Neural progenitor cell (in vitro differentiated cells): ENCODE measurements around the gene PRDM16. TPM values are rescaled to one million over a fixed set of nuclear protein-coding genes. Genes with fewer than 3 reads are reported as not detected.

ENCODE experiments used
- DNase-seq: peaks from one replicate; pipeline ENCODE4 v3.0.0-alpha.2; 2016; ENCODE audit warnings: low spot score
- H2AFZ ChIP-seq: fragments of 200-600 bp; sonication (generic); replicated peaks from 2 replicates; pipeline ENCODE4 v1.6.1; 2016; ENCODE audit warnings: antibody characterized with exemption
- H3F3A ChIP-seq: fragments of 200-600 bp; sonication (generic); 2 replicates; pipeline ENCODE4 v1.6.1; 2016; ENCODE audit warnings: antibody characterized with exemption, low read depth
- H3K27ac ChIP-seq: fragments of 200-600 bp; sonication (generic); 2 replicates; pipeline ENCODE4 v1.5.1; 2016; ENCODE audit warnings: mild to moderate bottlenecking
- H3K27me3 ChIP-seq: fragments of 200-600 bp; sonication (generic); 2 replicates; pipeline ENCODE4 v1.6.1; 2016; ENCODE audit warnings: mild to moderate bottlenecking, moderate library complexity
- H3K36me3 ChIP-seq: fragments of 200-600 bp; sonication (generic); 2 replicates; pipeline ENCODE4 v1.5.1; 2016
- H3K4me1 ChIP-seq: fragments of 200-600 bp; sonication (generic); 2 replicates; pipeline ENCODE4 v1.6.1; 2016; ENCODE audit warnings: mixed run types
- H3K4me2 ChIP-seq: fragments of 200-600 bp; sonication (generic); 2 replicates; pipeline ENCODE4 v1.6.1; 2016
- H3K4me3 ChIP-seq: fragments of 200-600 bp; sonication (generic); 2 replicates; pipeline ENCODE4 v1.5.1; 2016
- H3K79me2 ChIP-seq: fragments of 200-600 bp; sonication (generic); 2 replicates; pipeline ENCODE4 v1.6.1; 2016; ENCODE audit warnings: low read depth
- H3K9ac ChIP-seq: fragments of 200-600 bp; sonication (generic); 2 replicates; pipeline ENCODE4 v1.6.1; 2016
- H3K9me3 ChIP-seq: fragments of 200-600 bp; sonication (generic); 2 replicates; pipeline ENCODE4 v1.5.1; 2016; ENCODE audit warnings: low read depth
- H4K20me1 ChIP-seq: fragments of 200-600 bp; sonication (generic); 2 replicates; pipeline ENCODE4 v1.6.1; 2016; ENCODE audit warnings: low read depth
- H3K27ac Mint-ChIP-seq: 3 replicates; pipeline ENCODE4 v1.8.0; 2021; ENCODE audit warnings: mixed read lengths
- H3K27me3 Mint-ChIP-seq: 2 replicates; pipeline ENCODE4 v1.8.0; 2022; ENCODE audit warnings: low read depth, mild to moderate bottlenecking, inconsistent platforms, moderate library complexity, mixed read lengths; ENCODE audit not compliant: insufficient read depth
- H3K36me3 Mint-ChIP-seq: 3 replicates; pipeline ENCODE4 v1.8.0; 2021; ENCODE audit warnings: mixed read lengths
- H3K4me1 Mint-ChIP-seq: 3 replicates; pipeline ENCODE4 v1.8.0; 2021; ENCODE audit warnings: mixed read lengths
- H3K4me3 Mint-ChIP-seq: 3 replicates; pipeline ENCODE4 v1.8.0; 2021; ENCODE audit warnings: mild to moderate bottlenecking, moderate library complexity, mixed read lengths
- H3K9me3 Mint-ChIP-seq: 3 replicates; pipeline ENCODE4 v1.8.0; 2020; ENCODE audit warnings: mixed read lengths
- EZH2 ChIP-seq: fragments of 200-600 bp; sonication (generic); IDR thresholded peaks from 2 replicates; pipeline ENCODE4 v1.6.1; 2017; ENCODE audit warnings: antibody characterized with exemption, mild to moderate bottlenecking, moderate library complexity
- EZH2phosphoT487 ChIP-seq: fragments of 200-600 bp; sonication (generic); IDR thresholded peaks from 2 replicates; pipeline ENCODE4 v1.6.1; 2017; ENCODE audit warnings: antibody characterized with exemption
- total RNA-seq: library from RNA; depleted of rRNA; stranded (reverse); fragments of >200 nt; gene quantifications from 2 replicates; pipeline ENCODE4 v1.2.3, GENCODE V29; 2015; ENCODE audit warnings: low replicate concordance
- TF ChIP-seq, protein P1 (sequence below): fragments of 200-600 bp; sonication (generic); IDR thresholded peaks from 2 replicates; pipeline ENCODE4 v1.5.1; 2017; ENCODE audit warnings: antibody characterized with exemption, mild to moderate bottlenecking

Gene PRDM16
- total RNA-seq, 1 donor from 2014 or later: 1.9 TPM

DNA sequence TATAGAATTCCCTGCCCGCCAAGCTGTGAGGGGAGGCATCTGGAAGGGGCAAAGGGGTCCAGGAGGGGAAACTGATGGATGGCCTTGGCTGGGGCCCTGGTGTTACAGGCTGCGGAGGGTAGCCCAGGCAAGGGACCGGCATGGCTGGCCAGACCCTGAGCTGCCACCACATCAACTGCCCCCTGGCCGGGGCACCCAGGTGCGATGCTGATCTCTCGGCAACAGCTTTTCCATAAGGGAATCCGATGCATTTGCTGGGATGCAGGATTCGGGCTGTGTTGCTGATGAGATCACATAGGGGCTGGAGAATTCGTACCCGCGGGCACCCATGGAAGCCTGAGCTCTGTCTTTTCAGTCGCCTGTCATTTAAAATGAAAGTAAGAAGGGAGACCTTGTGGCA lies 73.7 kb downstream of the PRDM16 start:
- no peak overlapping the region for H3K27ac ChIP-seq
- TF ChIP-seq, protein P1, sequence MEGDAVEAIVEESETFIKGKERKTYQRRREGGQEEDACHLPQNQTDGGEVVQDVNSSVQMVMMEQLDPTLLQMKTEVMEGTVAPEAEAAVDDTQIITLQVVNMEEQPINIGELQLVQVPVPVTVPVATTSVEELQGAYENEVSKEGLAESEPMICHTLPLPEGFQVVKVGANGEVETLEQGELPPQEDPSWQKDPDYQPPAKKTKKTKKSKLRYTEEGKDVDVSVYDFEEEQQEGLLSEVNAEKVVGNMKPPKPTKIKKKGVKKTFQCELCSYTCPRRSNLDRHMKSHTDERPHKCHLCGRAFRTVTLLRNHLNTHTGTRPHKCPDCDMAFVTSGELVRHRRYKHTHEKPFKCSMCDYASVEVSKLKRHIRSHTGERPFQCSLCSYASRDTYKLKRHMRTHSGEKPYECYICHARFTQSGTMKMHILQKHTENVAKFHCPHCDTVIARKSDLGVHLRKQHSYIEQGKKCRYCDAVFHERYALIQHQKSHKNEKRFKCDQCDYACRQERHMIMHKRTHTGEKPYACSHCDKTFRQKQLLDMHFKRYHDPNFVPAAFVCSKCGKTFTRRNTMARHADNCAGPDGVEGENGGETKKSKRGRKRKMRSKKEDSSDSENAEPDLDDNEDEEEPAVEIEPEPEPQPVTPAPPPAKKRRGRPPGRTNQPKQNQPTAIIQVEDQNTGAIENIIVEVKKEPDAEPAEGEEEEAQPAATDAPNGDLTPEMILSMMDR: no peak
- TF ChIP-seq EZH2phosphoT487 (no peak), EZH2 (no peak)
- H3K79me2 ChIP-seq: no peaks in the 10 kb centered on the region
- H3K27me3 Mint-ChIP-seq: peaks cover 20% of the 10 kb centered on the region
- H2AFZ ChIP-seq: no peak overlapping the region
- no peak overlapping the region for H3K27ac Mint-ChIP-seq
- no peak overlapping the region for H3K4me3 ChIP-seq
- DNase-seq: no peak
- H4K20me1 ChIP-seq: no peaks in the 10 kb centered on the region
- peaks cover 1% of the 10 kb centered on the region for H3K4me1 ChIP-seq
- no peak overlapping the region for H3K4me2 ChIP-seq
- no peaks in the 10 kb centered on the region for H3K36me3 Mint-ChIP-seq
- no peaks in the 10 kb centered on the region for H3K27me3 ChIP-seq
- H3K9me3 ChIP-seq: no peaks in the 10 kb centered on the region
- no peaks in the 10 kb centered on the region for H3K36me3 ChIP-seq
- H3K4me1 Mint-ChIP-seq: peaks cover 50% of the 10 kb centered on the region
- no peak overlapping the region for H3K4me3 Mint-ChIP-seq
- H3K9me3 Mint-ChIP-seq: no peaks in the 10 kb centered on the region
- no peak overlapping the region for H3K9ac ChIP-seq
- H3F3A ChIP-seq: no peaks in the 10 kb centered on the region

DNA sequence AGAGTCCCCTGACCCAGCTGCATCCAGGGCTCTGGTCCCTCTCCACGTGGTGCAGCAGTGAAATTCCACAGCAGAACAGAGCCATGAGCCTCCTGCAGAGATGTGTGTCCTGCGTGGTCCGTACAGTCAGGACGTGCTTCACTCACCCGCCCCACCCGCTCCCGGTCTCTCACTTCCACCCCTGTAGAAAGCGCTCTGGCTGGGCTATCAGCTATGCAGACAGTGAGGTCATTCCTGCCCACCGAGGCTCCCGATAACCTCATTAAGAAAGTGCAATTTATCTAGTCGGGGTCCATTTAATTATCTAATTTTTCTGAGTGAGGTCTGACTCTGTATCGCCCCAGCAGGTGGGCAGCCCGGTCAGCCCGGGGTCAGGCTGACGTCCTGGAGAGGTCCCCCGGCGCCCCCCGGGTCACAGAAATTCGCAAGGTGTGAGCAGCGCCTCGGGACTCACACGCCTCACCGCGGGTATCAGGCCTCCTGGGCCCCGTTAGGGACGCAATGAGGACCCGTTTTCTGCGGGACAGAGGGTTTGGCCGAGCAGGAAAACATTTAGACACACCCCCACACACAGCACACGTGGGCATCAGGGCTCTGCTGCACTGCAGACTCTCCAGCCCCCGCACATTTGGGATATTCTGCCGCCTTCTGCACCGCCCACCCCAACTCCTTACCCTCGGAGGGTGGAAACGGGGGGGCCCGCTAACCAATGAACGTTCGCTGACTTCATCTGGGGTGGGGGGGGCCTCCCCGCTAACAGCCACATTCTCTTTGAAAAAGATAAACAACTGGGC lies 76.7 kb downstream of the PRDM16 start:
- H3K9me3 ChIP-seq: no peaks in the 10 kb centered on the region
- no peak overlapping the region for H3K9ac ChIP-seq
- Mint-ChIP-seq H3K27me3 (peaks cover 16% of the 10 kb centered on the region), H3K27ac (no peak overlapping the region), H3K4me3 (no peak overlapping the region), H3K9me3 (no peaks in the 10 kb centered on the region), H3K36me3 (no peaks in the 10 kb centered on the region), H3K4me1 (peaks cover 25% of the 10 kb centered on the region)
- H2AFZ ChIP-seq: no peak overlapping the region
- H3K27ac ChIP-seq: no peak overlapping the region
- DNase-seq: no peak
- no peaks in the 10 kb centered on the region for H3F3A ChIP-seq
- no peaks in the 10 kb centered on the region for H3K27me3 ChIP-seq
- H4K20me1 ChIP-seq: no peaks in the 10 kb centered on the region
- no peaks in the 10 kb centered on the region for H3K4me1 ChIP-seq
- no peak overlapping the region for H3K4me2 ChIP-seq
- TF ChIP-seq, protein P1: no peak
- TF ChIP-seq EZH2phosphoT487 (no peak), EZH2 (no peak)
- no peaks in the 10 kb centered on the region for H3K36me3 ChIP-seq
- no peaks in the 10 kb centered on the region for H3K79me2 ChIP-seq
- no peak overlapping the region for H3K4me3 ChIP-seq

DNA sequence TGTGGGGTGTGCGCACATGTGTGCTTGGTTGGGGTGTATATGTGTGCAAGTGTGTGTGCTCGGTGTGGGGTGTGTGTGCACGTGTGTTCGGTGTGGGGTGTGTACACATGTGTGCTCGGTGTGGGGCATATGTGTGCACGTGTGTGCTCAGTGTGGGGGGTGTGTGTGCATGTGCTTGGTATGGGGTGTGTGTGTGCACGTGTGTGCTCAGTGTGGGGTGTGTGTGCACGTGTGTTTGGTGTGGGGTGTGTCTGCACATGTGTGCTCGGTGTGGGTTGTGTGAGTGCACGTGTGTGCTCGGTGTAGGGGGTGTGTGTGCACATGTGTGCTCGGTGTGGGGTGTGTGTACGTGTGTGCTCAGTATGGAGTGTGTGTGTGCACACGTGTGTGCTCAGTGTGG lies 77.5 kb downstream of the PRDM16 start:
- Histone ChIP-seq H2AFZ (no peak overlapping the region), H4K20me1 (no peaks in the 10 kb centered on the region), H3K27ac (no peak overlapping the region), H3K4me1 (no peaks in the 10 kb centered on the region), H3K9ac (no peak overlapping the region), H3F3A (no peaks in the 10 kb centered on the region), H3K27me3 (no peaks in the 10 kb centered on the region), H3K4me3 (no peak overlapping the region), H3K4me2 (no peak overlapping the region), H3K79me2 (no peaks in the 10 kb centered on the region), H3K9me3 (no peaks in the 10 kb centered on the region), H3K36me3 (no peaks in the 10 kb centered on the region)
- H3K27ac Mint-ChIP-seq: peak overlapping the region; percentile 26
- H3K4me3 Mint-ChIP-seq: no peak overlapping the region
- no peaks in the 10 kb centered on the region for H3K9me3 Mint-ChIP-seq
- no peak for TF ChIP-seq EZH2
- TF ChIP-seq EZH2phosphoT487: no peak
- TF ChIP-seq, protein P1: no peak
- H3K27me3 Mint-ChIP-seq: peaks cover 16% of the 10 kb centered on the region
- H3K36me3 Mint-ChIP-seq: no peaks in the 10 kb centered on the region
- no peak for DNase-seq
- peaks cover 18% of the 10 kb centered on the region for H3K4me1 Mint-ChIP-seq
